A673 (cell line): ENCODE measurements around the gene GP5.

Source experiments
- CTCF ChIP-seq: fragments of 300-800, 200-600 bp; sonication (generic); conservative IDR thresholded peaks from 2 replicates; pipeline ENCODE4 v1.5.1; 2017; ENCODE audit warnings: low read depth, mild to moderate bottlenecking, antibody characterized with exemption, low read length, moderate library complexity, mixed read lengths
- EZH2 ChIP-seq: fragments of 200-600 bp; sonication (generic); IDR thresholded peaks from 2 replicates; pipeline ENCODE4 v1.6.1; 2017; ENCODE audit warnings: borderline replicate concordance, low read depth, mild to moderate bottlenecking, mixed read lengths, antibody characterized with exemption, low read length; ENCODE audit not compliant: poor library complexity, severe bottlenecking

GRCh38 chr3:194401346-194401745 lies 2.3 kb upstream of the GP5 start:
- TF ChIP-seq CTCF (no peak), EZH2 (no peak)
